H9 (cell line): Measurements from ENCODE around the gene HIPK2. TPM values are rescaled to one million over a fixed set of nuclear protein-coding genes. Genes with fewer than 3 reads are reported as not detected.

Experiments used
- DNase-seq: peaks from one replicate; pipeline ENCODE4 v3.0.0-alpha.2; 2017
- H2AFZ ChIP-seq: one replicate; pipeline ENCODE4 v1.6.1; 2013; ENCODE audit warnings: mild to moderate bottlenecking, low read length, control low read depth, moderate library complexity
- H2AK5ac ChIP-seq: 2 replicates; pipeline ENCODE4 v1.6.1; 2013; ENCODE audit warnings: low read length, control low read depth, mixed read lengths; ENCODE audit not compliant: insufficient read length
- H2BK120ac ChIP-seq: one replicate; pipeline ENCODE4 v1.6.1; 2013; ENCODE audit warnings: low read depth, mild to moderate bottlenecking, low read length, control low read depth, inconsistent platforms; ENCODE audit not compliant: poor library complexity, severe bottlenecking
- H2BK12ac ChIP-seq: 2 replicates; pipeline ENCODE4 v1.6.1; 2013; ENCODE audit warnings: low read length, control low read depth, mixed read lengths, low read depth; ENCODE audit not compliant: insufficient read length
- H2BK15ac ChIP-seq: 2 replicates; pipeline ENCODE4 v1.6.1; 2013; ENCODE audit warnings: low read depth, low read length, control low read depth
- H2BK20ac ChIP-seq: one replicate; pipeline ENCODE4 v1.6.1; 2013; ENCODE audit warnings: low read depth, mild to moderate bottlenecking, low read length, control low read depth, inconsistent platforms; ENCODE audit not compliant: poor library complexity, severe bottlenecking
- H2BK5ac ChIP-seq: 2 replicates; pipeline ENCODE4 v1.6.1; 2013; ENCODE audit warnings: low read length, control low read depth, mixed read lengths; ENCODE audit not compliant: insufficient read length
- H3K14ac ChIP-seq: 2 replicates; pipeline ENCODE4 v1.6.1; 2013; ENCODE audit warnings: low read length, control low read depth; ENCODE audit not compliant: insufficient read depth
- H3K18ac ChIP-seq: 2 replicates; pipeline ENCODE4 v1.6.1; 2013; ENCODE audit warnings: low read depth, mild to moderate bottlenecking, mixed read lengths, low read length, control low read depth; ENCODE audit not compliant: insufficient read length
- H3K23ac ChIP-seq: 2 replicates; pipeline ENCODE4 v1.6.1; 2013; ENCODE audit warnings: low read length, control low read depth, mixed read lengths, low read depth; ENCODE audit not compliant: insufficient read length
- H3K23me2 ChIP-seq: 2 replicates; pipeline ENCODE4 v1.6.1; 2013; ENCODE audit warnings: low read depth, mild to moderate bottlenecking, mixed read lengths, low read length, control low read depth; ENCODE audit not compliant: insufficient read length, poor library complexity, severe bottlenecking
- H3K27ac ChIP-seq: 2 replicates; pipeline ENCODE4 v1.5.1; 2013; ENCODE audit warnings: low read length, control low read depth, mixed read lengths, low read depth; ENCODE audit not compliant: insufficient read length
- H3K27me3 ChIP-seq: 2 replicates; pipeline ENCODE4 v1.6.1; 2013; ENCODE audit warnings: low read length, control low read depth, inconsistent platforms; ENCODE audit not compliant: insufficient read depth
- H3K4ac ChIP-seq: 2 replicates; pipeline ENCODE4 v1.6.1; 2013; ENCODE audit warnings: low read depth, mild to moderate bottlenecking, control low read depth, inconsistent platforms, low read length, moderate library complexity
- H3K4me1 ChIP-seq: 2 replicates; pipeline ENCODE4 v1.6.1; 2013; ENCODE audit warnings: low read length, control low read depth, inconsistent platforms; ENCODE audit not compliant: insufficient read depth
- H3K4me2 ChIP-seq: 2 replicates; pipeline ENCODE4 v1.6.1; 2013; ENCODE audit warnings: low read length, control low read depth, mixed read lengths; ENCODE audit not compliant: insufficient read length, insufficient read depth
- H3K56ac ChIP-seq: 2 replicates; pipeline ENCODE4 v1.6.1; 2013; ENCODE audit warnings: low read depth, mild to moderate bottlenecking, mixed read lengths, low read length, control low read depth; ENCODE audit not compliant: insufficient read length
- H3K79me1 ChIP-seq: 2 replicates; pipeline ENCODE4 v1.6.1; 2013; ENCODE audit warnings: low read depth, mild to moderate bottlenecking, moderate library complexity, low read length, control low read depth, inconsistent platforms; ENCODE audit not compliant: insufficient read depth, poor library complexity, severe bottlenecking
- H3K79me2 ChIP-seq: 2 replicates; pipeline ENCODE4 v1.6.1; 2013; ENCODE audit warnings: low read length, control low read depth, inconsistent platforms; ENCODE audit not compliant: insufficient read depth
- H3K9ac ChIP-seq: 2 replicates; pipeline ENCODE4 v1.6.1; 2013; ENCODE audit warnings: low read length, control low read depth, mixed read lengths; ENCODE audit not compliant: insufficient read length; ENCODE audit errors: extremely low read depth
- H3K9me3 ChIP-seq: one replicate; pipeline ENCODE4 v1.6.1; 2013; ENCODE audit warnings: low read depth, low read length, inconsistent platforms; ENCODE audit not compliant: control insufficient read depth
- H3T11ph ChIP-seq: one replicate; pipeline ENCODE4 v1.6.1; 2013; ENCODE audit warnings: mild to moderate bottlenecking, low read length, control low read depth, inconsistent platforms
- H4K20me1 ChIP-seq: one replicate; pipeline ENCODE4 v1.6.1; 2013; ENCODE audit not compliant: control insufficient read depth, insufficient read length, insufficient read depth
- H4K5ac ChIP-seq: 2 replicates; pipeline ENCODE4 v1.6.1; 2013; ENCODE audit warnings: low read depth, mild to moderate bottlenecking, mixed read lengths, low read length, control low read depth; ENCODE audit not compliant: insufficient read length
- H4K8ac ChIP-seq: replicated peaks from 2 replicates; pipeline ENCODE4 v1.6.1; 2013; ENCODE audit warnings: low read length, control low read depth, mixed read lengths, low read depth; ENCODE audit not compliant: insufficient read length
- H4K91ac ChIP-seq: 2 replicates; pipeline ENCODE4 v1.6.1; 2013; ENCODE audit warnings: low read depth, mild to moderate bottlenecking, moderate library complexity, mixed read lengths, low read length, control low read depth; ENCODE audit not compliant: insufficient read length
- H3K27ac Mint-ChIP-seq, 3 experiments: 2 replicates in 2 of 3; 3 replicates in 1 of 3; pipeline ENCODE4 v1.8.0; 2020 to 2021; ENCODE audit warnings: mixed read lengths in 3 of 3, mild to moderate bottlenecking in 1 of 3, moderate library complexity in 1 of 3
- H3K27me3 Mint-ChIP-seq: 2 replicates; pipeline ENCODE4 v1.8.0; 2021; ENCODE audit warnings: low read depth, mild to moderate bottlenecking, moderate library complexity, mixed read lengths
- H3K36me3 Mint-ChIP-seq, 3 experiments: 2 replicates in 2 of 3; 3 replicates in 1 of 3; pipeline ENCODE4 v1.8.0; 2020 to 2021; ENCODE audit warnings: low read depth in 3 of 3, mixed read lengths in 3 of 3; ENCODE audit not compliant: insufficient read depth in 1 of 3
- H3K4me1 Mint-ChIP-seq, 2 experiments: 2 replicates each; pipeline ENCODE4 v1.8.0; 2020; ENCODE audit warnings: mixed read lengths in 2 of 2
- H3K4me3 Mint-ChIP-seq, 2 experiments: 2 replicates in 1 of 2; 3 replicates in 1 of 2; pipeline ENCODE4 v1.8.0; 2020 to 2021; ENCODE audit warnings: mild to moderate bottlenecking in 2 of 2, mixed read lengths in 2 of 2, moderate library complexity in 1 of 2
- H3K9me3 Mint-ChIP-seq, 2 experiments: 2 replicates in 1 of 2; 3 replicates in 1 of 2; pipeline ENCODE4 v1.8.0; 2020; ENCODE audit warnings: mild to moderate bottlenecking in 2 of 2, mixed read lengths in 2 of 2, moderate library complexity in 1 of 2
- CTCF ChIP-seq: fragments of 200-600 bp; sonication (generic); conservative IDR thresholded peaks from 3 replicates; pipeline ENCODE4 v1.8.0; 2021; ENCODE audit warnings: antibody characterized with exemption, mild to moderate bottlenecking
- WGBS: extraction: QIAGEN DNeasy Blood & Tissue Kit; methylation state at CpG from one replicate; pipeline ENCODE4 v1.1.7; 2013; ENCODE audit warnings: missing lambda C conversion rate, low lambda C conversion rate, mixed read lengths; ENCODE audit not compliant: insufficient read length; ENCODE audit errors: extremely low coverage; 5-methylcytosine and 5-hydroxymethylcytosine counted together
- long read RNA-seq: library from polyadenylated mRNA; unstranded; transcript quantifications from one replicate; pipeline ENCODE4 v2.0.0, GENCODE V29; 2020
- total RNA-seq: library from RNA; stranded (reverse); gene quantifications from 2 replicates; pipeline ENCODE4 v1.2.1, GENCODE V29; 2021

The HIPK2 gene
- total RNA-seq = 19.0 and 21.9 TPM in 2 replicates
- long read RNA-seq, partial matches to known transcripts = 3 of 13 reads
- long read RNA-seq, other reads (novel, unspliced or antisense) = 10 of 13 reads

DNA sequence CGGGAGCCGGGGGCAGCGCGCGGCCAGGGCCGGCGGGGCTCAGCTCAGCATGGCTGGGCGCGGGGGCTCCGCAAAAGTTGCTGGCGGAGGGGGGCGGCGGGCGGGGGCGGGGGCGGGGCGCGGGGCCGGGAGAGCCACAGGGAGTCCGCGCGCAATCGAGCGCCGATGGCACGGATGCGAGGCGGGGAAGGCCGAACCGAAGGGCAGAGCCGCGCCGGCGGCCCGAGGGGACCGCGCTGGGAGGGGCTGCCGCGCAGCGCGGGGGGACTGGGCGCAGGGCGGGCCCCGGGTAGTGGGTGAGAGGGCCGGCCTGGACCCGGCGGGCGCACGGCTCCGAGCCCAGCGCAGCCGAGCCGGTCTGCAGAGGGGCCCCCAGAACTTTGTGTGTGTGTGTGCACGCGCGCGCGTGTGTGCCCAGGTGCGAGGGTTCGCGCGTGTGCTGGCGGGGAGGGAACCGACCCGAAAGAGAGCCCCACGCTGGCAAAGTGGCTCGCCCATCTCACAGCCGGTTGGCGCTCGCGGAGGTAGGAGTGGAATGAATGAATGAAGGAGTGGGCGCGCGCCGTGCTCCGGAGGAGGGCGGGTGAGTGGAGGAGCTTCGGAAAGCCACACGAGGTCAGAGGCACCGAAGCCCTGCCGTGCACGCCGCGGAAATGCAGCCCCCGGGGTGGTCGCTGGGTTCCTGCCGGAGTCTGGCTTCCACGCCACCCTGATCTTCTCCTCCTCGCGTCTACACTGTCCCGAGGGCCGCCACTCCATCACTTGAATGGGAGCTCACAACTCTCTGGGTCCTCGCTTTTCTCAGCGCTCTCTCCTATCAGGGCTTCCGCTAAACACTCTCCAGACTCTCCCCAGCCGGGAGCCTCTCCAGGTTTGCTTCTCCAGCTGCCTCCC lies at the start of gene HIPK2:
HIPK2 (minus strand) TSS at position 51 of the 894 bp plus-strand sequence. CDS start 375 bp downstream, outside the sequence.
- no peak within 1 kb of the TSS for H3T11ph ChIP-seq
- no peak within 1 kb of the TSS for H2AFZ ChIP-seq
- Mint-ChIP-seq H3K4me3 (peak within 1 kb of the TSS; percentile 91 to 95), H3K4me1 (peaks cover 18 to 20% of the 10 kb centered on the region in 2 experiments), H3K27me3 (peaks cover 59% of the 10 kb centered on the region), H3K9me3 (no peaks in the 10 kb centered on the region; a peak in 2 of 5 replicates), H3K36me3 (no peaks in the 10 kb centered on the region), H3K27ac (0 out of 7 replicates have a peak within 1 kb of the TSS, but pooled peaks of 1 of the 3 experiments have one; percentile 46)
- no peak within 1 kb of the TSS for H2BK12ac ChIP-seq
- no peak within 1 kb of the TSS for H2BK120ac ChIP-seq
- H3K79me1 ChIP-seq = no peaks in the 10 kb centered on the region
- H3K4me1 ChIP-seq = no peaks in the 10 kb centered on the region
- no CpG with 5 or more reads among the region's 96 CpGs for WGBS
- no peaks in the 10 kb centered on the region for H4K20me1 ChIP-seq
- peak; percentile 65 for DNase-seq
- H4K5ac ChIP-seq = no peak within 1 kb of the TSS
- no peak for TF ChIP-seq CTCF
- H2BK15ac ChIP-seq = no peak within 1 kb of the TSS
- H4K91ac ChIP-seq = no peak within 1 kb of the TSS
- no peak within 1 kb of the TSS for H2AK5ac ChIP-seq
- no peak within 1 kb of the TSS for H3K18ac ChIP-seq
- no peak within 1 kb of the TSS for H2BK5ac ChIP-seq
- H3K14ac ChIP-seq = no peak within 1 kb of the TSS; the same call in 1 of the 2 replicates
- no peak within 1 kb of the TSS for H3K4ac ChIP-seq
- H3K56ac ChIP-seq = no peak within 1 kb of the TSS
- no peaks in the 10 kb centered on the region for H3K79me2 ChIP-seq
- peaks cover 20% of the 10 kb centered on the region; the same call in 1 of the 2 replicates for H3K27me3 ChIP-seq
- H3K27ac ChIP-seq = no peak within 1 kb of the TSS
- H3K23ac ChIP-seq = no peak within 1 kb of the TSS
- peak within 1 kb of the TSS; percentile 54 for H3K9ac ChIP-seq
- peak within 1 kb of the TSS; percentile 95 for H3K4me2 ChIP-seq
- H3K9me3 ChIP-seq = no peaks in the 10 kb centered on the region
- H4K8ac ChIP-seq = no peak within 1 kb of the TSS
- H2BK20ac ChIP-seq = no peak within 1 kb of the TSS
- H3K23me2 ChIP-seq = peaks cover 8% of the 10 kb centered on the region
